Common myeloid progenitor, CD34-positive (primary cell): Measurements from ENCODE around the gene KDM4C.

Experiments
- CTCF ChIA-PET: fragments of 350-600 bp; sonication (Branson Sonifier 250); formaldehyde crosslinking; loops from one replicate; lab custom pipeline; 2021; ENCODE audit warnings: antibody characterized with exemption; lab: Charles Lee
- POLR2A ChIA-PET: fragments of 350-600 bp; sonication (Branson Sonifier 250); formaldehyde crosslinking; loops from one replicate; lab custom pipeline; 2021; ENCODE audit warnings: antibody characterized with exemption; lab: Charles Lee
- DNase-seq, 3 donors: peaks; one replicate each; pipeline versions ENCODE4 v3.0.0 to v3.0.0-alpha.2; 2013
- H3K27ac ChIP-seq, 2 experiments: 1 replicate in 1 of 2; 2 replicates in 1 of 2; pipeline ENCODE4 v1.7.0; 2013; ENCODE audit warnings: inconsistent platforms in 2 of 2, low read length in 2 of 2, mild to moderate bottlenecking in 2 of 2, low read depth in 1 of 2, moderate library complexity in 1 of 2; ENCODE audit not compliant: severe bottlenecking in 2 of 2, insufficient read depth in 1 of 2, poor library complexity in 1 of 2
- H3K27me3 ChIP-seq, 5 experiments: replicated peaks in 2 of 5; 1 replicate in 3 of 5; 2 replicates in 2 of 5; pipeline versions ENCODE4 v1.6.1 to v1.7.0; 2013; ENCODE audit warnings: low read length in 4 of 5, mild to moderate bottlenecking in 2 of 5, moderate library complexity in 2 of 5, inconsistent platforms in 1 of 5; ENCODE audit not compliant: insufficient read depth in 5 of 5, control insufficient read depth in 4 of 5
- H3K36me3 ChIP-seq, 4 experiments: 1 replicate in 2 of 4; 2 replicates in 2 of 4; pipeline versions ENCODE4 v1.6.1 to v1.7.0; 2013; ENCODE audit warnings: low read length in 3 of 4, control low read depth in 1 of 4, mild to moderate bottlenecking in 1 of 4; ENCODE audit not compliant: control insufficient read depth in 4 of 4, insufficient read depth in 4 of 4
- H3K4me1 ChIP-seq, 4 experiments: 1 replicate in 3 of 4; 2 replicates in 1 of 4; pipeline versions ENCODE4 v1.6.1 to v1.7.1; 2013; ENCODE audit warnings: low read length in 3 of 4, mild to moderate bottlenecking in 3 of 4, control low read depth in 1 of 4, inconsistent platforms in 1 of 4, moderate library complexity in 1 of 4; ENCODE audit not compliant: control insufficient read depth in 4 of 4, insufficient read depth in 4 of 4; ENCODE audit errors: control extremely low read depth in 1 of 4
- H3K4me3 ChIP-seq, 7 experiments: 1 replicate in 4 of 7; 2 replicates in 3 of 7; pipeline versions ENCODE4 v1.5.1 to v1.7.0; 2013; ENCODE audit warnings: mild to moderate bottlenecking in 7 of 7, low read length in 6 of 7, moderate library complexity in 6 of 7, inconsistent platforms in 2 of 7, low read depth in 2 of 7, control low read depth in 1 of 7; ENCODE audit not compliant: insufficient read depth in 4 of 7, control insufficient read depth in 1 of 7; ENCODE audit errors: extremely low read depth in 1 of 7
- H3K9me3 ChIP-seq, 5 experiments: 1 replicate in 4 of 5; 2 replicates in 1 of 5; pipeline versions ENCODE4 v1.6.1 to v1.7.1; 2013; ENCODE audit warnings: low read length in 4 of 5, mild to moderate bottlenecking in 2 of 5, inconsistent platforms in 1 of 5, low read depth in 1 of 5, moderate library complexity in 1 of 5; ENCODE audit not compliant: control insufficient read depth in 4 of 5, insufficient read depth in 2 of 5; ENCODE audit errors: control extremely low read depth in 1 of 5
- WGBS: methylation state at CpG from one replicate; pipeline ENCODE4 v1.1.5; 2013; ENCODE audit not compliant: insufficient coverage; 5-methylcytosine and 5-hydroxymethylcytosine counted together

Gene KDM4C

DNA sequence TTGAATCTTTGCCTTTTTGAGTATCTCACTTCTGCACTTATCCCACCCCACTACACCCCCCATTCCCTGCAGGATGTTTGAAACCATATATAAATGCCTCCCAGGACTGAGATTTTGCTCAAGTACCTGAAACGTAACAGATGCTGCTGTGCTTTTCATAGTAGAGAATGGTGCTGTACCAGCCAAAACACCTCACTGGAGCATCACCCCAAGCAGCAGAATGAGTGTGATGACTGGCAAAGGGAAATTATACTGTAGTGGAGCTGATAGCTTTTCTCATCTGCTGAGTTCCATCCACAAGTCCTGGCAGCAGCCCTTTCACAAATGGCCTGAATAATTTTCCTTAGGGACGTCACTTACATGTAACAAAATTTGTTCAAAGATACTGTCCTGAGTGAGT is 246.1 kb downstream of the KDM4C start:
- WGBS = 100% methylated on average over 1 of the region's 2 CpGs
- Histone ChIP-seq H3K4me3 (no peak overlapping the region), H3K4me1 (no peaks in the 10 kb centered on the region), H3K27me3 (no peaks in the 10 kb centered on the region), H3K27ac (no peak overlapping the region), H3K36me3 (peaks cover 11 to 23% (median 13%) of the 10 kb centered on the region in 4 experiments), H3K9me3 (peaks cover 0 to 9% (median 6%) of the 10 kb centered on the region in 5 experiments)
- ChIA-PET CTCF (interaction anchor here (1.1 kb wide), 2 partner anchors 42 to 47 kb away, joined by 3 to 4 read pairs; no protein-coding TSS in a partner anchor), POLR2A (no interaction called here)
- DNase-seq = no peak

DNA sequence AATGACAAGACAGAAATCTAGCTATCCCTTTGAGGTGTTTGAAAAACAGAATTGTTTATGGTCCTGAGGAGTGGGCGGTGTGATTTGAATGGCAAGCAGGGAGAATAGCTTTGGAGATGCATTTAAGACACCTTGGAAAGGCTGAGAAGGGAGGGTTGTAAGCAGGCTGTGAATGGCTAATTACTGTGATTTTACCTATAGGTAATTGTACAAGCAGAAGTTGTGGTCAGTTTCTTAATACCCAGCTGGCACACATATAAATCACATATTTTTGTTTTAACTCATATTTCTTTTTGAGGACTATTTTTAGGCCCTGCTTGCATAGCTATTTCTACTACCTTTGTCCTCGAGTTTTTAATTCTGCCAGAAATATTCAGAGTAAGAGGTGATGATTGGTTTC is 248.6 kb downstream of the KDM4C start:
- POLR2A ChIA-PET = no interaction called here
- peaks cover 11 to 30% (median 14%) of the 10 kb centered on the region in 4 experiments for H3K36me3 ChIP-seq
- WGBS = 100% methylated on average over 1 of the region's 2 CpGs

DNA sequence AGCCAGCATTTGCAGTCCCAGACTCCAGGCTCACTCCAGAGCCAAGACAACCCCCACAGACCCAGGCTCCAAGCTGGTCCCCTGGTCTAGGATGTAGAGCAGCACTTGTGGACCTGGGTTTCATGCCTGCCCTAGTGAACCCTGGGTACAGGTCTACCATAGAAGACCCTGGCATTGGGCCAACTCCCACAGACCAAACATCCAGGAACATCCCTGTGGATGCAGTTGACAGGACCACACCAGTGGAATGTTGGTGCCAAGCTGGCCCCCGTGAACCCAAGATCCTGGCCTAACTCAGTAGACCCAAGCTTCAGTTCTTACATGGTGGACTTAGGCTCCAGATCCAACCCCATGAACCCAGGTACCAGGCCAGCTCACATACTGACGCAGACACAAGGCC is 250.6 kb downstream of the KDM4C start:
- peaks cover 0 to 17% (median 6%) of the 10 kb centered on the region in 5 experiments for H3K9me3 ChIP-seq
- peaks cover 14 to 35% (median 15%) of the 10 kb centered on the region in 4 experiments for H3K36me3 ChIP-seq
- H3K27me3 ChIP-seq = no peaks in the 10 kb centered on the region
- POLR2A ChIA-PET = no interaction called here
- CTCF ChIA-PET = interaction anchor here (1.0 kb wide), 1 partner anchor 393 kb away, joined by 4 read pairs; no protein-coding TSS in a partner anchor
- DNase-seq = no peak
- 50% methylated on average over 2 of the region's 2 CpGs for WGBS
- peaks cover 0 to 15% (median 6%) of the 10 kb centered on the region in 4 experiments for H3K4me1 ChIP-seq
- H3K4me3 ChIP-seq = no peak overlapping the region
- no peak overlapping the region for H3K27ac ChIP-seq

More for the DNA sequence above, 248.6 kb downstream of the KDM4C start:
- peak in 1 of 3 donors; percentile 16 for DNase-seq
- H3K27me3 ChIP-seq = no peaks in the 10 kb centered on the region
- CTCF ChIA-PET = no interaction called here
- peaks cover 0 to 4% (median under 1%) of the 10 kb centered on the region in 4 experiments for H3K4me1 ChIP-seq
- no peak overlapping the region for H3K4me3 ChIP-seq
- peaks cover 0 to 17% (median 6%) of the 10 kb centered on the region in 5 experiments for H3K9me3 ChIP-seq
- no peak overlapping the region for H3K27ac ChIP-seq

DNA sequence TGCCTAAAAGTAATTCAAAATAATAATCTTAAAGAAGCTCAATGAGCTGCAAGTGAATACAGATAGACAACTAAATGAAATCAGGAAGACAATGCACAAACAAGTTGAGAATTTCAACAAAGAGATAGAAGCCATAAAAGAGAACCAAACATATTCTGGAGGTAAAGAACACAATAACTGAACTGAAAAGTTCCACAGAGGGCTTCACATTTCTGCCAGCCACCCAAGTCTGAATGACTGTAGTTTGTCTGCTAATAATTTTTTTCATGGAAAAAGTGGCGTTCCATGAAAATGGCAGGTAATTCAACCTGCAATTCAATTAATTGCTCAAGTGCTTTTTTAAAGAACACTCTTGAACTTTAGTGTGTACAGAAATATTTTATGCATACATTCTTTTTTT is 251.3 kb downstream of the KDM4C start:
- CTCF ChIA-PET = no interaction called here
- POLR2A ChIA-PET = no interaction called here

DNA sequence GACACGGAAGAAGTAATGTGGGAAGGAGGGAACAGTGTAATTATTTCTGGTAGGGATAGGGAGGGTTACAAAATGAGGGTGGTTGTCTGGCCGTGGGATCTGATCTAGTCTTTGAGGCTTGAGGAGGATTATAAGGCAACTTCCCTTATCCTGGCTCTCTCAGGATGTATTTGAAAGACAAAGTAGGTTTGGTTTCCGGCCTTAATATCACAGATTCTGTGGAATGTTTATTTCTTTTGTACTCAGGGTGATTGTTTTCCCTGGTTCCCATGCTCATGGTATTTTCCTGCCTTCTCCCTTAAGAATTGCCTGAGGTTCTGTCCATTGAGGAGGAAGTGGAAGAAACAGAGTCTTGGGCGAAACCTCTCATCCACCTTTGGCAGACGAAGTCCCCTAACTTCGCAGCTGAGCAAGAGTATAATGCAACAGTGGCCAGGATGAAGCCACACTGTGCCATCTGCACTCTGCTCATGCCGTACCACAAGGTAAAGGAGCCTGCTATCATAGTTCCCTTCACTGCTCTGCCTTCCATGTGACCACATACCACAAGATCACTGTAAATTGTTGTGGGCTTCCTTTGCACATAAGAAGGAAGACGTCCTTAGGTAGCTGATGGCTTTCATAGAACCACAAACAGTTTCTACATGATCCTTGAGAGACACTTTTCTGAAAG is 253.8 kb downstream of the KDM4C start:
- CTCF ChIA-PET = interaction anchor here (0.6 to 1.5 kb wide), 5 partner anchors 9 to 307 kb away, joined by 3 to 5 read pairs (median 3); no protein-coding TSS in a partner anchor

More for the DNA sequence above, 251.3 kb downstream of the KDM4C start:
- no peak overlapping the region for H3K4me3 ChIP-seq
- no CpG with 5 or more reads among the region's 1 CpG for WGBS
- DNase-seq = no peak
- no peak overlapping the region for H3K27ac ChIP-seq
- peaks cover 0 to 17% (median 6%) of the 10 kb centered on the region in 5 experiments for H3K9me3 ChIP-seq
- peaks cover 14 to 36% (median 16%) of the 10 kb centered on the region in 4 experiments for H3K36me3 ChIP-seq
- peaks cover 0 to 15% (median 6%) of the 10 kb centered on the region in 4 experiments for H3K4me1 ChIP-seq
- H3K27me3 ChIP-seq = no peaks in the 10 kb centered on the region

DNA sequence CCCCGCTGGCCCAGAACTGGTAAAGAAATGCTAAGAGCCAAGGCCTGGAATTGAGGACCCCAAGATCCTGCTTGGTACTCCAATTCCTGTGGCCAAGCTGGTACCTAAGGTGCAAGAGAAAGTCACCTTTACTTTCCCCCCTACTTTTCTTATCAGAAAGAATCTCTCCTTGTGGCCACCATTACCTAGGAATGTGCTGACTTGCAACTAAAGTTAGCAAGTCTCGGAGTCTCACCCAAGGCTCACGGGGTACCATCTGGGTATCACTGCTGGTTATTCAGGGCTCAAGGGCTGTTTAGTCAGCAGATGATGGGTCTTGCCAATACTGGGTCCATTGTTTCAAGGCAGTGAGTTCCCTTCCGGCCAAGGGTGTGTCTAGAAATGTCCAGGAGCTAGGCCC is 270.2 kb downstream of the KDM4C start:
- Histone ChIP-seq H3K27ac (no peak overlapping the region), H3K27me3 (no peaks in the 10 kb centered on the region), H3K4me3 (no peak overlapping the region), H3K4me1 (no peaks in the 10 kb centered on the region), H3K36me3 (peaks cover 5 to 17% (median 9%) of the 10 kb centered on the region in 4 experiments), H3K9me3 (peaks cover 0 to 3% (median 0%) of the 10 kb centered on the region in 5 experiments)
- DNase-seq = no peak
- WGBS = 96% methylated on average over 2 of the region's 4 CpGs
- POLR2A ChIA-PET = no interaction called here
- CTCF ChIA-PET = interaction anchor here (0.9 kb wide), 1 partner anchor 22 kb away, joined by 3 read pairs; no protein-coding TSS in a partner anchor

More for the DNA sequence above, 253.8 kb downstream of the KDM4C start:
- peaks cover 0 to 14% (median 2%) of the 10 kb centered on the region in 5 experiments for H3K9me3 ChIP-seq
- H3K36me3 ChIP-seq = peaks cover 14 to 42% (median 16%) of the 10 kb centered on the region in 4 experiments
- H3K27ac ChIP-seq = no peak overlapping the region
- H3K27me3 ChIP-seq = no peaks in the 10 kb centered on the region
- H3K4me3 ChIP-seq = no peak overlapping the region
- WGBS = 78% methylated on average over 6 of the region's 8 CpGs
- H3K4me1 ChIP-seq = peaks cover 0 to 15% (median 6%) of the 10 kb centered on the region in 4 experiments
- POLR2A ChIA-PET = interaction anchor here (0.6 kb wide), 2 partner anchors 48 to 397 kb away, joined by 3 to 6 read pairs; no protein-coding TSS in a partner anchor
- peak; percentile 25 to 90 (median 84) for DNase-seq

DNA sequence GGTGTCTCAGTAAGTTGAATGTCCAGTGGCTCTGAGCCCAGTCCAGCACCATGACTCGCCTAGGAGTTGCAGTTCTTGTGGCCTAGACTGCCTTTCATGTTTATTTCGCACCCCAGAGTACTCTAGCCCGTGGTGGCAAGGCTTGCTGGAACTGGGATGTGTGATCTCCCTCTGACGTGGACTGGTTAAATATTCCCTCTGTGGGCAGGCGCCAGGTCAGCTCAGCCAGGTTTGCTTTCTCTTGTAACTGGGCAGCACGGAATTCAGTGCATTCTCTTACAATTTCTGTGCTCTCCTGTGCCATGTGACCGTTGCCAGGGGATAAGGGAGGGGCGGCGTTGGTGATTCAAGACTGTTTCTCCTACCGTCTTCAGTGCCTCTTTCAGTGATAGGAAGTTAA is 270.8 kb downstream of the KDM4C start:
- Histone ChIP-seq H3K9me3 (peaks cover 0 to 3% (median 0%) of the 10 kb centered on the region in 5 experiments), H3K4me3 (no peak overlapping the region), H3K4me1 (peaks cover 0 to 6% (median 0%) of the 10 kb centered on the region in 4 experiments), H3K36me3 (peaks cover 5 to 17% (median 9%) of the 10 kb centered on the region in 4 experiments), H3K27ac (no peak overlapping the region), H3K27me3 (no peaks in the 10 kb centered on the region)
- no peak for DNase-seq
- WGBS = 100% methylated on average over 7 of the region's 10 CpGs
- CTCF ChIA-PET = interaction anchor here (0.9 kb wide), 1 partner anchor 21 kb away, joined by 3 read pairs; no protein-coding TSS in a partner anchor
- POLR2A ChIA-PET = no interaction called here
